NCI-H2107 treated with DMSO at 0.1 percent for 48 hours (cell line): ENCODE data around the gene SS18L1.

Experiments used
- DNase-seq: peaks from one replicate; lab custom pipeline; 2025; ENCODE audit not compliant: unreplicated experiment; lab: John Stamatoyannopoulos, UW

Gene SS18L1

GRCh38 chr20:62168890-62169435, 25.4 kb downstream of the SS18L1 start:
- DNase-seq, result no peak

GRCh38 chr20:62170536-62170935, 27.0 kb downstream of the SS18L1 start:
- no peak for DNase-seq

DNA sequence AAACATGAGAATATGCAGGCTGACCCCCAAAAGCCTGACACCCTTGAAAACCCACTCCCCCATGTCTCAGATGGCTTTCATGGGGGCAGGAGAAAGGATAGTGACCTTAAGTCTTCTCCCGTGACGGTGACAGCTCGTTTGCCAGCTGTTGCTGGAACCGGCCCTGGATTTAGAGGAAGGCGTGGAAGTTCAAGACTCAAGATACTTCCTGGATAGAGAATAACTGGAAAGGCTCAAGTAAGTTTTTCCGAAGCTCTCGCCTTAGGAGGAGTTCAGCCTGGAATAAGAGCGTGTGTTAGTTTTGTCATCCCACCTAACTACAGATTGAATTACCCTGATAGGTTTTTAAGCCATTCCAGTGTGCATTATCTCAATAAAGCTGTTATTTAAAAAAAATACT, 27.7 kb downstream of the SS18L1 start:
- DNase-seq, result no peak

DNA sequence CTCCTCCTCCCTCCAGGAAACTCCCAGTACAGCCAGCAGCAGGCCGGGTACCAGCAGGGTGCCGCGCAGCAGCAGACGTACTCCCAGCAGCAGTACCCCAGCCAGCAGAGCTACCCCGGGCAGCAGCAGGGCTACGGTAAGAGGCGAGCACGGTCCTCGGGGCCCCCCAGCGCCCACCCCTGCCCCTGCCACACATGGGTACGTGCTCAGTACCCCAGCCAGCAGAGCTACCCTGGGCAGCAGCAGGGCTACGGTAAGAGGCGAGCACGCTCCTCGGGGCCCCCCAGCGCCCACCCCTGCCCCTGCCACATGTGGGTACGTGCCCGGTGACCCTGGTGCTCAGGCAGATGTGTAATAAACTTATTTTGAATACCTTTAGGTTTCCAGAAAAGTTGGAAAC, 29.1 kb downstream of the SS18L1 start:
- DNase-seq, result no peak

- no peak for DNase-seq
Measured at GRCh38 chr20:62174021-62174804, 30.6 kb downstream of the SS18L1 start.

DNA sequence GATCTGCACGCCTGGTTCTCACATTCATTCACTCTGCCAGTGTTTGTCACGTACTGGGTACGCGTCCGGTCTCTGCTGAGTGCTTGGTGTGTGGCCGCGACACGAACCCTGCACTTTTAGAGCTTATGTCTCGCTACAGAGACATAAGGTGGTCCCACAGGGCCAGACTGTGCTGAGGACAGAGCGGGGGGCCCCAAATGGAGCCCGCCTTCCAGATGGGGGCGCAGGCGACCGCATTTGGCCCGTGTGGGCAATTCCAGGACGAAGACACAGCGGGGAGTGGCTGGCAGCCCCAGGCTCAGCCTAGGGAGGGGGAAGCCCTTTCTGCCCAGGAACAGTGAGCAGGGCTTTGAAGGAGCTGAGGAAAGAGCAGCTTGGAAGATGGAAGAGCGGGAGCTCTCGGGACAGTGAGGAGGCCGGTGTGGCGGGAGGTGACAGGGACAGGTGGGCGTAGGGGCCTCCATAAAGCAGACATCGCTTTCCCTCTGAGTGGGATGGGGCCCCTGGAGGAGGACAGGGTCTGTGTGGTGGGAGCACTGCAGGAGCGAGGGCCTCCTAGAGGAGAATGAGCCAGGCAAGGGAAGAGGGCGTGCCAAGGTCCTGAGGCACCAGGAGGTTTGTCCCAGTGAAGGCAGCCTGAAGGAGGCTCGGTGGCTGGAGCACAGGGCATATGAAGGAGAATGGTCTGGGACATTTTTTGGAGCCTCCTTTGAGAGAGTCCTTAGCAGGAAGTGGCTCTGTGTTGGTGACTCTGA, 31.5 kb downstream of the SS18L1 start:
- no peak for DNase-seq

GRCh38 chr20:62175711-62176110, 32.1 kb downstream of the SS18L1 start:
- no peak for DNase-seq

DNA sequence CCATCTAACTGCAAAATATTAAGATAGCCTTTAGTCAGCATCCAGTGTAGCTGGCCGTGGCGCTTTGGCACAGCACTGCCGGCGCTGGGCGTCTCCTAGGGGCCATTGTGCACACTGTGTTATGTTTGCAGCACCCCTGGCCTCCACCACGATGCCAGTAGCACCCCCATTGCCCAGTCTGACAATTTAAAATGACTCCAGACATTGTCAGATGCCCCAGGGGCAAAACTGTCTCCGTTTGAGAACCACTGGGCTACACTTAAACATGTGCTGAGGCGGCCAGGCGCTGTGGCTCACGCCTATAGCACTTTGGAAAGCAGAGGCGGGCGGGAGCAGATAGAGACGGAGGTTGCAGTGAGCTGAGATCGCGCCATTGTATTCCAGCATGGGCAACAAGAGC, 33.3 kb downstream of the SS18L1 start:
- no peak for DNase-seq

DNA sequence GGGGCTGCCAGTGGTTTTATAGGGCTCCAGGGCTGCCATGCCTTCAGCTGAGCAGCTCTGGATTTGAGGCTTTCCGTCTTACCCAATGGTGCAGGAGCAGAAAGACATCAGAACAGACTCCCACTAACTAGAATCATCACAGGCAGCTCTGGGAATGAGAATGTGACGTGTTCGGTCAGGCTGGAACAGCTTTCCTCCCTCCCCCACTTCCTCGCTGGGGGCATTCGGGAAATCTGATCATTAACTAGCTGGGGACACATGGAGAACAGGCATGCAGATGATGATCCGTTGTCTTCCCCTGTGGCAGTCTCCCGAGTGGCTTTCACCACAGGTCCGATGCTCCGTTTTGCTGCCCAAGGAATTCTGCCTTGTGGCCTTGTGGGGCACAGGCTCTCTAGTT, 33.7 kb downstream of the SS18L1 start:
- no peak for DNase-seq

GRCh38 chr20:62178316-62179161, 35.0 kb downstream of the SS18L1 start:
- DNase-seq, result no peak

DNA sequence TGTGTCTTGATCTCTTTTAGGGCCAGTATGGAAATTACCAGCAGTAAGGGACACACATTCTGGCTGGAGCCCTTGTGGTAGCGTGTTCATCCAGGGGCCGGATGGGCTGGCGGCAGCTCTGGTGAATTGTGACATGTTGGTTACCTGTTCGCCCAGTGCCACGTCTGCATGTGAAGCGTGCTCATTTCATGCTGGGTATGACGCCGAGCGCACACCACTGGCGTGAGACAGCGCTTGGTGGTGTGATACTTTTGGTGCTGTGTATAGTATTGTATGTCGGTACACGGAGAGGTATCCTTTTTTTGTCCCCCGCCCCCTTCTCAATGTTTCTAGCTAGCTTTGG, 35.6 kb downstream of the SS18L1 start:
- no peak for DNase-seq

- DNase-seq, result no peak
Measured at GRCh38 chr20:62181808-62182207, 38.2 kb downstream of the SS18L1 start.

DNA sequence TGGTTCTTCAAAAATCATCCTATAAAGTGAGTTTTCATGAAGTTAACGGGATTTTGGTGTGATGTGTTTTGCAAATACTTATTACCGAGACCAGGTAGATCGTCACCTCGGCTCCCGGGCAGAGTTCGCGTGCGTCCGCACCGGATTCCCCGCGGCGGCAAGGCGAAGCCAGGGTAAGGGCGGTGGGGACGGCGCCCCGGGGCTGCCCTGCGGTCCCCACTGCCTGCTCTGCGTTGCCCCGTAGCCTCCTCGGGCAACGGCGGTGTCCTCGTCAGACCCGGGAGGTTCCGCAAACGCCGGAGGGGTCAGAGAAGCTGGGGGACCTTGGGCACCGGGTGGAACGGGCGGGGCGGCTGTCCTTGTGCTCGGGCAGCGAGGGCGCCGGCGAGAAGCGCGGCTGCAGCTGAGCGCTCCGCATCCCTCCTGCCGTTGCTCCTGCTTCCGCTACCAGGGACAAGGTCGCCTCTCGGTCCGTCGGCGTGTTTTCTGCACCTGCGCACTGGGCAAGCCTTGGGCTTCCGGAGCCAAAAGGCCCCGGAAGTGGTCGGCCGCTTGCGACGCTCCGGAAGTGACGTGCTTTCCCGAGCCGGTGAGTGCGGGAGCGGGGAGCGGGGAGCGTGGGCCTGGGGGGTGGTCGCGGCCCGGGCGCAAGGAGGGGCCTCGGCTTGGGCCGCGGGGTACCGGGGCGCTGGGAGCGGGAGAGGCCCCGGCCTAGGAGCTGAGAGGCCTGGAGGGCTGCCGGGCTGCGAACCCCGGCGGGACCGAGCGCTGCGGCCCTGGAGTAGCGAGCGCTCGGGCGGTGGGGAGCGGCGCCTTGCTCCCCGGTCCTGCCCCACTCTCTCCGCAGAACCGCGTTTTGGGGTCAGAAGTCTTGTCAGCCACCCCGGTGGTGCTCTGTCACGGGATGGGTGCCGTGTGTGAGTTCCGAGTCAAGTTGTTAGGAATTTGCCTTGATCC, 39.2 kb downstream of the SS18L1 start, which contains the start of gene MTG2:
Gene MTG2, plus strand, starts transcription at position 560 of the 957 bp plus-strand sequence. CDS start 10,393 bp downstream, outside the sequence.
- peak; percentile 84 for DNase-seq

- no peak for DNase-seq
Measured at GRCh38 chr20:62183426-62184142, 40.0 kb downstream of the SS18L1 start.

DNA sequence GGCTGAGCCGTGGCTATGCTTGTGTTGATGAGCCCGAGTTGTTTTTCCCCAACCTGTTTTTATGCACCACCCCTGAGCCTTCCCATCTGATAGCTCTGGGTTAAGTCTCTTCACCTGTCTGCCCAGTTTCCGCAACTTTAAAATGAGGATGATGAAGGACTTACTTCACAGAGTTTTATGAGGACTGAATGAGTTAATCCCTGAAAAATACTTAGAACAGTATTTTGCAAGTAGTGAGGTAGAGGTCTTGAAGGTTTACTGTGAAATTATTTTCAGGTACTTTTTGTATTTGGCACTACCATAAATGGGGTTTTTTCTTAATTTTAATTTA, 42.5 kb downstream of the SS18L1 start:
- DNase-seq, result no peak

DNA sequence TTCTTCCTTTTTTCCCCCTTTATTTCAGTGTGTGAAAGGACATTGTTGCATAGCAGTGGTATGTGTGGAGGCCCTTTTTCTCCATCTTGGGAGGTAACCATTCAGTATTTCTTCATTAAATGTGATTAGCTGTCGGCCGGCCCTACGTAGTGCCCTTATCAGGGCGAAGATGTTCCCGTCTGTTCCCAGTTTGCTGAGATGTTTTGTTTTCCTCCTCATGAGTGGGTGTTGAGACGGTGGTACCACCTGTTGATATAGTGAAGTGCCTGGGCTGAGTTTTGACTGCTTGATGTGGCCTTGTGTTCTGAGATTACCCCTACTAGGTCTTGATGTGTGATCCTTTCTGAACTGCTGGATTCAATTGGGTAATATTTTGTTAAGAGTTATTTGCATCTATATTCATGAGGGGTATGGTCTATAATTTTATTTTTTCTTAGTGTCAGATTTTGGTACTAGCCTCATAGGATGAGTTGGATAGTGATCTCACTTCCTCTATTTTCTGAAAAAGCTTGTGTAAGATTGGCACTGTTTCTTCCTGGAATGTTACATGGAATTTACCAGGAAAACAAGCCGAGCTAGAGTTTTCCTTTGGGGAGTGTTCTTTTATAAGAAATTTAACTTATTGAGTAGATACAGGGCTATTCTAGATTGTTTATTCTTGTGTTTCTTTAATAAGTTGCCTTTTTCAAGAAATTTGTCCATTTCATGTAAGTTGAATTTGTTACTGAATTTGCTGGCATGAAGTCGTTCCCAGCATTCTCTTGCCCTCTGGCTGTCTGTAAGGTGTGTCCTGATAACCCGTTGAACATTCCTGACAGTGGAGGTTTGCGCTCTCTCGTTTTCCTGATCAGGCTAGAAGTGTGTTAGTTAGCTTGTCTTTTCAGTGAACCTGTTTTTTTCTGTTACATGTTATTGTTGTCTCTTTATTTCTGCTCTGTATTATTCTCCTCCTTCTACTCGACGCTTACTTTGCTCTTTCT, 43.6 kb downstream of the SS18L1 start:
- no peak for DNase-seq

DNA sequence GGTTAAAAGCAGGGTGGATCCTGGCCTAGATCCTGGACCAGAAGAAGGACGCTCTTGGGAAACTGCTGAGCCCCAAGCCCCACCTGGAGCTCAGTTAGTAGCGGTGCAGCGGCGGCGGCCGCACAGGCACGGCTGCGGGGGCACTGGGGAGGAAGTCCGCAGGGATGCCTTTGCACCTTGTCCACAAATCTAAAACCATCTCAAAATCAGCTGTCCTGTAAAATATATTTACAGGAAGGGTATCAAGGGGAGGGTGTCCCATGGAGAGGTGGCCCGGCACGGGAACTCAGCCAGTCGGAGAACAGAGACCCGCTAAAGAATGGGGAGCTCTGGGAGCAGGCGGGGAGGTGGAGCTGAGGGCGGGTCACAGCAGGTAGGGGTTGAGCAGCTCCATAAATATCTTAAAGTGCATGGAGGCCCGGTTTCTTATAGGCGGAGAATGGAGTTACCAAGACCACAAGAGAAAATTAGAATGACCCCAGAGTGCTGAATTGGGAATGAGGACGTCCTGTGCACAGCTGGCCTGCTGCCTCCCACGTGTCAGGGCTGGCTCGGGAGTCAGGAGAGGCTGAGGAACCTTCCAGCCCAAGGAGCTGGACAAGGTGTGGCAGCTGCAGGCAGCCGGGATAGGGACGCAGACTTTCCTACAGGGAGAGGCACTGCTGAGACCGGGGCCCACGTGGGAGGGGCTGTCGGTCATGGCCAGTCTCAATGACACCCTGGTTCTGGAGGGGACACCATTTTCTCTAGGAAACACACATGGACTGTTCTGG, 47.3 kb downstream of the SS18L1 start:
- no peak for DNase-seq
